ENCODE results near the gene DND1. TPM values are rescaled to one million over a fixed set of nuclear protein-coding genes. Genes with fewer than 3 reads are reported as not detected.
A peak's percentile ranks its signal among the peaks of the same experiment; 100 is the strongest.

DND1 gene
- total RNA-seq, 1 experiment from 2014 or later: 3.3 TPM

DNA sequence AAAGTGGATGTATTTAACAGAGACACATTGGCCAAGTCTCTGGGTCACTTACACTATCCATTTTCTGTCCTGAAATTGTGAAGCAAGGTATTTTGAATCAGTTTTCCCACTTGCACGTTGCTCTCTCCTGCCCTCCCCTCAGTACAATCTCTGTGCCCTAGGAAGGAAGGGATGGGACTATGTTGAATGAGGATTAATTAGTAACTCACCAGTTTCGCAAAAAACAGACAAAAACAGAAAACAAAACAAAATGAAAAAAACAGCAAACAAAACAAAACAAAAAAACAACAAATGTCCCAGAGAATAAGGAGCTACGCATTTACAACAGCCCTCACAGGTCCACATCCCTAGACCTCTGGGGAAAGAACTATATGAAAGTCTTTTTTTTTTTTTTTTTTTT, 39.3 kb downstream of the DND1 start:
- Mint-ChIP-seq H3K4me1 (peaks cover 11% of the 10 kb centered on the region), H3K4me3 (no peak overlapping the region), H3K36me3 (peaks cover 9% of the 10 kb centered on the region; the same call in 1 of the 2 replicates), H3K9me3 (peaks cover 25% of the 10 kb centered on the region), H3K27me3 (ENCODE audit: low read depth) (peaks cover 32% of the 10 kb centered on the region), H3K27ac (no peak overlapping the region)
- DNase-seq (ENCODE audit: low spot score) (no peak), ATAC-seq (no peak)
- CTCF ChIA-PET: interaction anchor here (0.7 to 2.1 kb wide), 11 partner anchors 10 to 389 kb away, joined by 3 to 20 read pairs (median 4); partner anchors contain the start of genes APBB3, EIF4EBP3, IK and NDUFA2
- TF ChIP-seq JAZF1 (CRISPR knock-in tag; IDR thresholded peaks at IDR 0.05): no peak
- POLR2A ChIA-PET: interaction anchor here (0.8 kb wide), 1 partner anchor 77 kb away, joined by 3 read pairs; the partner anchor contains the start of gene SRA1

DNA sequence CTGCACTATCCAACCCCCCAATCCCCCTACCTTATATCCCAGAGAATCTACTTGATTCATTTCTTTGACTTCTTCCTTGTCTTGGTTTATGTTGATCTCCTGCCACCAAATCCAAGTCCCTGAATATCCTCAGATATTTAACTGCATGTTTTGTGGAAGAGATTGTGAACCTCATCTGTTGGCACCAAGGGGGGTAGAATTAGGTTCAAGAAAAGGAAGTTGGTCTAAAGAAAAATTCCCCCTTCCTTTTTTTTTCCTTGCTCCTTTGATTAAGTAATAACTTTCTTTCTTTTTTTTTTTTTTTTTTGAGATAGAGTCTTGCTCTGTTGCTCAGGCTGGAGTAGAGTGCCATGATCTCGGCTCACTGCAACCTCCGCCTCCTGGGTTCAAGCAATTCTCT, 39.9 kb downstream of the DND1 start:
- DNase-seq (ENCODE audit: low spot score) (no peak), ATAC-seq (no peak)
- ChIA-PET CTCF (no interaction called here), POLR2A (no interaction called here)
- H3K4me3 Mint-ChIP-seq: no peak overlapping the region
- peaks cover 32% of the 10 kb centered on the region for H3K27me3 Mint-ChIP-seq (ENCODE audit: low read depth)
- H3K36me3 Mint-ChIP-seq: peaks cover 10% of the 10 kb centered on the region; the same call in 1 of the 2 replicates
- peaks cover 25% of the 10 kb centered on the region for H3K9me3 Mint-ChIP-seq
- H3K27ac Mint-ChIP-seq: no peak overlapping the region
- no peak for TF ChIP-seq IRF2 (CRISPR knock-in tag; IDR thresholded peaks at IDR 0.05; ENCODE audit: borderline replicate concordance, low read depth)
- H3K4me1 Mint-ChIP-seq: peaks cover 6% of the 10 kb centered on the region

GRCh38 chr5:140633021-140633471, 40.3 kb downstream of the DND1 start, which contains the start of gene CD14:
Gene CD14 (minus strand): TSS chr5:140633175. CDS start chr5:140633071, 104 bp downstream.
- Mint-ChIP-seq H3K9me3 (peaks cover 26% of the 10 kb centered on the region), H3K4me3 (no peak within 1 kb of the TSS), H3K4me1 (peaks cover 3% of the 10 kb centered on the region), H3K27me3 (ENCODE audit: low read depth) (peaks cover 34% of the 10 kb centered on the region), H3K36me3 (peaks cover 14% of the 10 kb centered on the region), H3K27ac (no peak within 1 kb of the TSS)
- ATAC-seq (no peak), DNase-seq (ENCODE audit: low spot score) (no peak)
- ChIA-PET CTCF (interaction anchor here (0.8 to 1.3 kb wide), 2 partner anchors 78 to 260 kb away, joined by 3 to 4 read pairs; no protein-coding TSS in a partner anchor), POLR2A (no interaction called here)
- no peak for TF ChIP-seq PRDM15 (CRISPR knock-in tag; IDR thresholded peaks at IDR 0.05)
- TF ChIP-seq GABPB1 (CRISPR knock-in tag; IDR thresholded peaks at IDR 0.05): 0 out of 2 replicates have a peak, but pooled peaks have one; percentile 32

DNA sequence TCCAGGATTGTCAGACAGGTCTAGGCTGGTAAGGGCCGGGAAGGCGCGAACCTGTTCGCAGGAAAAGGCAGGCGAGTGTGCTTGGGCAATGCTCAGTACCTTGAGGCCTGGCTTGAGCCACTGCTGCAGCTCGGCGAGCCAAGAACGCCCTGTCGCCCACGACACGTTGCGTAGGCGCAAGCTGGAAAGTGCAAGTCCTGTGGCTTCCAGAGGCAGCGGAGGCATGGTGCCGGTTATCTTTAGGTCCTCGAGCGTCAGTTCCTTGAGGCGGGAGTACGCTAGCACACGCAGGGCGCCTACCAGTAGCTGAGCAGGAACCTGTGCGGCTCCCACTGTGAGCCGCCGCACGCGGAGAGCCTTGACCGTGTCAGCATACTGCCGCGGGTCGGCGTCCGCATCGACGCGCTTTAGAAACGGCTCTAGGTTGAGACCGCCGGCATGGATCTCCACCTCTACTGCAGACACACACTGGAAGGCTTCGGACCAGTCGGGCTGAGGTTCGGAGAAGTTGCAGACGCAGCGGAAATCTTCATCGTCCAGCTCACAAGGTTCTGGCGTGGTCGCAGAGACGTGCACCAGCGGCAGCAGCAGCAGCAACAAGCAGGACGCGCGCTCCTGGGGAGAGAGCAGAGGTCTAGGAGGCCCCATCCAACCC, 40.9 kb downstream of the DND1 start:
- Mint-ChIP-seq H3K4me1 (no peaks in the 10 kb centered on the region), H3K27me3 (ENCODE audit: low read depth) (peaks cover 35% of the 10 kb centered on the region), H3K4me3 (no peak overlapping the region), H3K36me3 (peaks cover 19% of the 10 kb centered on the region), H3K27ac (no peak overlapping the region), H3K9me3 (peaks cover 28% of the 10 kb centered on the region)
- POLR2A ChIA-PET: no interaction called here
- DNase-seq (ENCODE audit: low spot score) (no peak), ATAC-seq (no peak)
- TF ChIP-seq GTF2I (CRISPR knock-in tag; conservative IDR thresholded peaks at IDR 0.05) (no peak), TEAD4 (CRISPR knock-in tag; IDR thresholded peaks at IDR 0.05) (no peak), TP53 (CRISPR knock-in tag; IDR thresholded peaks at IDR 0.05) (no peak)
- CTCF ChIA-PET: interaction anchor here (0.8 to 1.3 kb wide), 2 partner anchors 79 to 260 kb away, joined by 3 to 4 read pairs; no protein-coding TSS in a partner anchor

GRCh38 chr5:140631831-140632365, 41.5 kb downstream of the DND1 start:
- H3K27ac Mint-ChIP-seq: no peak overlapping the region

More at GRCh38 chr5:140631831-140632365, 41.5 kb downstream of the DND1 start:
- ChIA-PET POLR2A (no interaction called here), CTCF (interaction anchor here (1.3 kb wide), 1 partner anchor 79 kb away, joined by 4 read pairs; no protein-coding TSS in a partner anchor)
- TF ChIP-seq TCF7 (CRISPR knock-in tag; IDR thresholded peaks at IDR 0.05; ENCODE audit: low read depth): no peak
- TF ChIP-seq USF1 (CRISPR knock-in tag; IDR thresholded peaks at IDR 0.05): no peak
- TF ChIP-seq, protein P1, sequence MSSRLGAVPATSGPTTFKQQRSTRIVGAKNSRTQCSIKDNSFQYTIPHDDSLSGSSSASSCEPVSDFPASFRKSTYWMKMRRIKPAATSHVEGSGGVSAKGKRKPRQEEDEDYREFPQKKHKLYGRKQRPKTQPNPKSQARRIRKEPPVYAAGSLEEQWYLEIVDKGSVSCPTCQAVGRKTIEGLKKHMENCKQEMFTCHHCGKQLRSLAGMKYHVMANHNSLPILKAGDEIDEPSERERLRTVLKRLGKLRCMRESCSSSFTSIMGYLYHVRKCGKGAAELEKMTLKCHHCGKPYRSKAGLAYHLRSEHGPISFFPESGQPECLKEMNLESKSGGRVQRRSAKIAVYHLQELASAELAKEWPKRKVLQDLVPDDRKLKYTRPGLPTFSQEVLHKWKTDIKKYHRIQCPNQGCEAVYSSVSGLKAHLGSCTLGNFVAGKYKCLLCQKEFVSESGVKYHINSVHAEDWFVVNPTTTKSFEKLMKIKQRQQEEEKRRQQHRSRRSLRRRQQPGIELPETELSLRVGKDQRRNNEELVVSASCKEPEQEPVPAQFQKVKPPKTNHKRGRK (CRISPR knock-in tag; IDR thresholded peaks at IDR 0.05; ENCODE audit: borderline replicate concordance): no peak
- TF ChIP-seq NFATC4 (CRISPR knock-in tag; IDR thresholded peaks at IDR 0.05): no peak
- Mint-ChIP-seq H3K4me1 (no peaks in the 10 kb centered on the region), H3K4me3 (no peak overlapping the region), H3K27me3 (ENCODE audit: low read depth) (peaks cover 41% of the 10 kb centered on the region), H3K36me3 (peaks cover 25% of the 10 kb centered on the region), H3K9me3 (peaks cover 34% of the 10 kb centered on the region)
- no peak for ATAC-seq
- DNase-seq (ENCODE audit: low spot score): no peak
